Lung (tissue), 12 donors: ENCODE results near the gene TSKU. TPM values are rescaled to one million over a fixed set of nuclear protein-coding genes. Genes with fewer than 3 reads are reported as not detected.
A peak's percentile ranks its signal among the peaks of the same experiment; 100 is the strongest.

Source experiments
- ATAC-seq: fragments of 200-7000 bp; cut with Tn5 transposase; one replicate; pipeline ENCODE4 v1.9.1; 2020; ENCODE audit warnings: moderate number of reproducible peaks; ENCODE audit not compliant: insufficient read depth, low FRiP score
- DNase-seq, 3 donors: peaks; one replicate each; pipeline ENCODE4 v3.0.0-alpha.2; 2013 to 2017
- H3K27ac ChIP-seq, 2 donors: one replicate each; pipeline ENCODE4 v1.5.1; 2013; ENCODE audit warnings: mild to moderate bottlenecking in 2 of 2, moderate library complexity in 2 of 2, control low read depth in 1 of 2, inconsistent platforms in 1 of 2, low read depth in 1 of 2, low read length in 1 of 2
- H3K27me3 ChIP-seq, 3 donors: one replicate each; pipeline ENCODE4 v1.5.1; 2013; ENCODE audit warnings: low read length in 2 of 3; ENCODE audit not compliant: control insufficient read depth in 3 of 3, insufficient read depth in 3 of 3
- H3K36me3 ChIP-seq, 4 donors: one replicate each; pipeline ENCODE4 v1.5.1; 2013; ENCODE audit warnings: low read length in 4 of 4, mild to moderate bottlenecking in 1 of 4, moderate library complexity in 1 of 4; ENCODE audit not compliant: control insufficient read depth in 4 of 4, insufficient read depth in 4 of 4
- H3K4me1 ChIP-seq, 5 donors: one replicate each; pipeline ENCODE4 v1.5.1; 2013; ENCODE audit warnings: low read length in 5 of 5, mild to moderate bottlenecking in 2 of 5, moderate library complexity in 1 of 5; ENCODE audit not compliant: control insufficient read depth in 5 of 5, insufficient read depth in 5 of 5
- H3K4me3 ChIP-seq: one replicate; pipeline ENCODE4 v1.5.1; 2013; ENCODE audit warnings: mild to moderate bottlenecking, control low read depth, moderate library complexity
- H3K9ac ChIP-seq, 2 donors: one replicate each; pipeline ENCODE4 v1.5.1; 2013; ENCODE audit warnings: low read length in 2 of 2, control low read depth in 1 of 2; ENCODE audit not compliant: insufficient read depth in 1 of 2
- H3K9me3 ChIP-seq, 4 donors: one replicate each; pipeline ENCODE4 v1.5.1; 2013; ENCODE audit warnings: low read length in 3 of 4, mild to moderate bottlenecking in 1 of 4, moderate library complexity in 1 of 4; ENCODE audit not compliant: control insufficient read depth in 4 of 4, insufficient read depth in 3 of 4
- WGBS, 2 donors: extraction: QIAGEN DNeasy Blood & Tissue Kit; methylation state at CpG; one replicate each; pipeline ENCODE4 v1.1.7; 2013; 5-methylcytosine and 5-hydroxymethylcytosine counted together
- polyA plus RNA-seq, 2 donors: library from polyadenylated mRNA; stranded (reverse); fragments of 200-250 nt; gene quantifications; one replicate each; pipeline ENCODE4 v1.2.1, GENCODE V29; 2013
- total RNA-seq, 2 donors: library from RNA; depleted of rRNA in 1 of 2; stranded (reverse); fragments of >200 nt in 1 of 2; gene quantifications; one replicate each; pipeline ENCODE4 v1.2.1, GENCODE V29; 2014 to 2021
- TF ChIP-seq, protein P1 (sequence below): IDR thresholded peaks from 2 replicates; pipeline ENCODE4 v1.5.1; 2012; ENCODE audit warnings: mild to moderate bottlenecking; ENCODE audit errors: control extremely low read depth, extremely low read depth
- donor health status: control.
- donor health status: control.
- donor health status: Bipolar disorder and iron deficiency.
- donor health status: healthy.
- donor health status: DM: yes; HTN: yes; CAD: no.

The TSKU gene
- total and polyA plus RNA-seq, 4 donors, result 3.7 to 18.6 (median 11.6) TPM

GRCh38 chr11:76772783-76773106 is 10.4 kb upstream of the TSKU start:
- Histone ChIP-seq H3K4me1 (peaks cover 7 to 35% (median 24%) of the 10 kb centered on the region in 5 donors), H3K36me3 (no peaks in the 10 kb centered on the region), H3K9ac (no peak overlapping the region), H3K9me3 (peaks cover 0 to 4% (median 1%) of the 10 kb centered on the region in 4 donors), H3K4me3 (no peak overlapping the region), H3K27me3 (no peaks in the 10 kb centered on the region), H3K27ac (no peak overlapping the region)
- no peak for DNase-seq
- 82 to 83% methylated on average over 5 of the region's 5 CpGs for WGBS, 2 donors
- TF ChIP-seq, protein P1, sequence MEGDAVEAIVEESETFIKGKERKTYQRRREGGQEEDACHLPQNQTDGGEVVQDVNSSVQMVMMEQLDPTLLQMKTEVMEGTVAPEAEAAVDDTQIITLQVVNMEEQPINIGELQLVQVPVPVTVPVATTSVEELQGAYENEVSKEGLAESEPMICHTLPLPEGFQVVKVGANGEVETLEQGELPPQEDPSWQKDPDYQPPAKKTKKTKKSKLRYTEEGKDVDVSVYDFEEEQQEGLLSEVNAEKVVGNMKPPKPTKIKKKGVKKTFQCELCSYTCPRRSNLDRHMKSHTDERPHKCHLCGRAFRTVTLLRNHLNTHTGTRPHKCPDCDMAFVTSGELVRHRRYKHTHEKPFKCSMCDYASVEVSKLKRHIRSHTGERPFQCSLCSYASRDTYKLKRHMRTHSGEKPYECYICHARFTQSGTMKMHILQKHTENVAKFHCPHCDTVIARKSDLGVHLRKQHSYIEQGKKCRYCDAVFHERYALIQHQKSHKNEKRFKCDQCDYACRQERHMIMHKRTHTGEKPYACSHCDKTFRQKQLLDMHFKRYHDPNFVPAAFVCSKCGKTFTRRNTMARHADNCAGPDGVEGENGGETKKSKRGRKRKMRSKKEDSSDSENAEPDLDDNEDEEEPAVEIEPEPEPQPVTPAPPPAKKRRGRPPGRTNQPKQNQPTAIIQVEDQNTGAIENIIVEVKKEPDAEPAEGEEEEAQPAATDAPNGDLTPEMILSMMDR, result no peak
- no peak for ATAC-seq

DNA sequence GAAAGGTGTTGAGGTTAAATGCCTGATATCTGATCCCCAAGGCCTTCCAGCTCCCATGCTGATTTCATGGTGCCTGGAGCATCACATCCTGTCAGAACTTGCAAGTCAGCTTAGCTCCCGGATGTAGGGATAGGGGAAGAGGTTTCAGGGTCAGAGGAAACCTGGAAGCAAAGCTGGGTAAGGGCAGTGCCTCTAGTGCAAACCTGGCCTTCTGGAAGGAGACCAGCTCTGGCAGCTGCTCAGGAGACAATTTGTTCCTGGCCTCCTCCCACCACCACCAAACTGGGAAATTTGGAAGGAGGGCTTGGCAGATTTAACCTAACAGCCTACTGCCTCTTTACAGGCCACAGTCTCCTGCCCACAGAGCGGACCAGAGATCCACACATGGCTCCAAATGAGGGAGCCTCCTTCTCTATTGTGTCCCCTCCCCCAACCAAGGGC is 9.2 kb upstream of the TSKU start:
- no peak overlapping the region for H3K27ac ChIP-seq

GRCh38 chr11:76776472-76776871 is 6.7 kb upstream of the TSKU start:
- 89 to 94% methylated on average over 3 of the region's 3 CpGs for WGBS, 2 donors
- Histone ChIP-seq H3K27me3 (no peaks in the 10 kb centered on the region), H3K36me3 (no peaks in the 10 kb centered on the region), H3K4me3 (no peak overlapping the region), H3K9me3 (peaks cover 0 to 4% (median 1%) of the 10 kb centered on the region in 4 donors), H3K9ac (no peak overlapping the region), H3K27ac (no peak overlapping the region), H3K4me1 (peaks cover 2 to 24% (median 5%) of the 10 kb centered on the region in 5 donors)
- ATAC-seq (no peak), DNase-seq (no peak)
- TF ChIP-seq, protein P1, result no peak

More for the DNA sequence above, 9.2 kb upstream of the TSKU start:
- H3K36me3 ChIP-seq, result no peaks in the 10 kb centered on the region
- no peaks in the 10 kb centered on the region for H3K27me3 ChIP-seq
- ATAC-seq (no peak), DNase-seq (no peak)
- H3K9me3 ChIP-seq, result peaks cover 0 to 4% (median 1%) of the 10 kb centered on the region in 4 donors
- WGBS, 2 donors, result 75 to 79% methylated on average over 2 of the region's 2 CpGs
- H3K9ac ChIP-seq, result no peak overlapping the region
- TF ChIP-seq, protein P1, result no peak
- H3K4me3 ChIP-seq, result no peak overlapping the region
- peaks cover 7 to 25% (median 17%) of the 10 kb centered on the region in 5 donors for H3K4me1 ChIP-seq

GRCh38 chr11:76777305-76777704 is 5.9 kb upstream of the TSKU start:
- Histone ChIP-seq H3K4me3 (no peak overlapping the region), H3K9ac (no peak overlapping the region), H3K27me3 (no peaks in the 10 kb centered on the region), H3K27ac (no peak overlapping the region), H3K36me3 (no peaks in the 10 kb centered on the region), H3K9me3 (peaks cover 0 to 4% (median 1%) of the 10 kb centered on the region in 4 donors), H3K4me1 (peaks cover 2 to 27% (median 6%) of the 10 kb centered on the region in 5 donors)
- no peak for ATAC-seq
- TF ChIP-seq, protein P1, result no peak
- peak in 2 of 3 donors; percentile 63 to 81 for DNase-seq
